HG03066 (cell line): ENCODE measurements around the gene MCRIP1.

Experiments
- ATAC-seq: cut with Tn5 transposase; IDR thresholded peaks from one replicate; pipeline ENCODE4 v1.9.1; 2021; ENCODE audit warnings: low read depth; ENCODE audit not compliant: unreplicated experiment

MCRIP1 gene

GRCh38 chr17:81822996-81823819 is 9.9 kb downstream of the MCRIP1 start:
- ATAC-seq: no peak

DNA sequence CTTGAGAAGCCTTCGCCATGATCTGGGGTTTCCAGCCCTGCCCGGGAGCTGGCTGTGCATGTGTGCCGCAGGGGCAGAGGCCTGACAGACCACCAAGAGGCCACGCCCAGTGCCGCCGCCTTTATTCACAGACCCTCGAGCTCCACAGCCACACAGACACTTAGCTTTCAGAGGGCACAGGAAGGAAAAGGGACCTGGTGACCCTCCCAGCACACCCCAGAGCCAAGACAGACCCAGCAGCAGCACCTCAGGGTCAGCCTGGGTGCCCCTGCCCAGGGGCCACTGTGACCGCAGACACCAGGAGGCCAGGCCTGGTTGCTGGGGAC is 10.8 kb downstream of the MCRIP1 start:
- ATAC-seq: no peak

DNA sequence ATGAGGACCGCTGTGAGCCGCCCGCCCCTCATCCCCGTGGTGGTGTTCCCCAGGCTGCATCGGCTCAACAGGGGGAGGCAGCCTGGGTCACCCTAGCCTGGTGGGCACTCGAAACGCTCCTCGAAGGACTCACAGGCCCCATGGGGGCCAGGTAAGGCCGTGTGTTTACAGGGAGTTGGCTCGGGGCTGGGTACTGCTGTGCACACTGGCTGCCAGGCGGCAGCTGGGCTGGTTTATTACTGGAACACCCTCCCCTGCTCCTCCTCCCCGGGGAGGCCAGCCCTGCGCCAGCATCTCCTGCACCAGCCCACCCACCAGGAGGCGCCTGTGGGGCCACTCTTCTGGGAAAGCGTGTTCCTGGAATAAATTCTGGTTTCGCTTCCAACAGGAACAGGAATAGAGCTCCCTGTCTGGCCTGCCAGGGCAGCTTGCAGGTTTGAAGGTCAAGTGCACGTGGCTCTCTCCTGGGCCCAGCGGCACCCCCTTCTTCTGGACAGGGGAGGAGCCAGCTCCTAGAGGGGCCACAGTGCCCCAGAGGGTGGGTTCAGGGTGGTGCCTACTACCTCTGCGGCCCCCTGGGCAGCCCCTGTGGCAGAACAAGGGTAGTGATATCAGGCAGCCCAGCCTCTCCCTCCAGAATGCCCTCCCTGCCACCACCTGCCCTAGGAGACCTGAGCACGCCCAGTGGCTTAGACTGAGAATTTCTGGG is 11.3 kb downstream of the MCRIP1 start:
- no peak for ATAC-seq

DNA sequence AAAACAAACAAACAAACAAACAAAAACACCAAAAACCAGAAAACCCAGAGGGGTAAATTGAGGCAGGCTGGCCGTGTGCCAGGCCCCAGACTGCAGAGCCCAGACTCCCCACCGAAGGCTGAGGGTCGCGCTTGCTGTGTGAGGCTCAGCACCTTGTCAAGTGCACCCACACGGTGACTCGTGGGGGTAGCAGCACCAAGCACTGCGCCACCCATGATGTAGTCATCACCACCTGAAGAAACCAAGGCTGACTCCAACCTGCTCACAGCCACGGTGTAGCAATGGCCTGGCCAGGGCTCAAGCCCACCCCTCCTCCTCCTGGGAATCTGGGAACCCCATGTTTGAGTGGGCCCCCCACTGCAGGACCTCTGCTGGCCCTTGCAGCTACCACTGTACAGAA is 11.9 kb downstream of the MCRIP1 start:
- ATAC-seq: no peak

DNA sequence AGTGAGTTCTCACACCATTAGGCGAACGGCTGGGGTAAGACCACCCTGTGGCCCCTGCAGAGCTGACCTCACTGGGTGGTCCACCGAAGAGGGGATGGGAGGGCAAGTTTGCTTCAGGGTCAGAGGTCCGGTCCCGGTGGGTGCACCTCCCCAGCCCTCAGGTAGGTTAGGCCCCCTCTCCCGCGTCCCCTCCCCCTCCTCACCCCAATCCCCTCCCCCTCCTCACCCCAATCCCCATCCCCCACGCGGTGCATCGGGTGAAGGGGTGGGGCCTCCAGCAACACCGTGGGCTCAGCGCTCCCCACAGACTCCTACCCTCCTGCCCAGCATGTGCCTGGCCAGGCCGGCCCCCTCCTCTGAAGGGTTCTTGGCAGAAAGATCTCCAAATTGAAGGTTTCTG is 13.4 kb downstream of the MCRIP1 start:
- ATAC-seq: no peak

GRCh38 chr17:81817758-81818147 is 15.3 kb downstream of the MCRIP1 start:
- ATAC-seq: no peak

DNA sequence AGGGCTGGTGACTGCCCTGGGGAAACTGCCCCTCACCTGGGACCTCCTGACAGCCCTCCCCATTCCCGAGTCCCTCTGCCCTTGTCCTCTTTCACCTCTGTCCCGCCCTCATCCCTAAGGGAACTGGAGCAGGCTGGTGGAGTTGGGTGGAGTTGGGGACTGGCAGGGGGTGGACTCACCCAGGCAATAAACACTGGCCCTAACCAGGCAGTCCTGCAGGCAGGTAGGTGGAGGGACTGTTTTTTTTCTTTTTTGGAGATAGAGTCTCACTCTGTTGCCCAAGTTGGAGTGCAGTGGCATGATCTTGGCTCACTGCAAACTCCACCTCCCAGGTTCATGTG is 17.5 kb downstream of the MCRIP1 start:
- ATAC-seq: no peak

DNA sequence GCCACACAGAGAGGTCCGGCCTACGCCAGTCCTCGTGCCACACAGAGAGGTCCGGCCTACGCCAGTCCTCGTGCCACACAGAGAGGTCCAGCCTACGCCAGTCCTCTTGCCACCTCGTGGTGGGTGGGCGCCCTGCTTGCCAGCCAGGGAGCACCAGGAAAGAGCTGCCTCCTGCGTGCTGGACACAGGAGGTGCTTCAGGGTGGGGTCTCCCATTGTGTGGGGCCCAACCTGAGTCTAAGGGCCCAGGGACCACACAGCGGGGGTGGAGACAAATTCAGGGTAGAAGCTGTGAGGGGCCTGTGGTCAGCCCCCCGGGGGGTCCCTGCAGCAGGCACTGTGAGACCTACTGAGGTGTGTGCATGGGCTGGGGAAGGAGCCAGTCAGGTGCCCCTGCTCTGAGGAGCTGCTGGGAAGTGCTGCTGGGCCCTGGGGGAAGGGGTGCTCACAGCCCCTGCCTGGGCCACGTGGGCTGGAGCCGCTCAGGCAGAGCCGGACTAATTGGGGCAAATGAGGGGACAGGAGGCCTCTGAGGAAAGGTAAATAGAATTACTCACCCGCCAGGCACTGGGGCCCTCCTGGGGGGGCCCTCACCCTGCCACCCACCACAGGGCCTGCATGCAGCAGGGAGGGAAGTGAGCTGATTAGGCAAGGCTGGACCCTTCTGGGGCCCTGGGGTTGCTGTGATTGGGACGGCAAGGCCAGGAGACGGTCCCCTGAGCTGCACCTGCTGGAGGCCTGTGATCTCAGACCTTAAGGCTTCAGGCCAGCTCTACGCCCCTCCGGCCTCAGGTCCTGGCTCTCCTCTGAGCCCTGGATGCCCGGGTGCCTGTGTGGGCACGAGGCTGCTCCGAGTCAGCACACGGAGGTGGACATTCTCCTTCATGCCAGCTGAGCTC is 18.1 kb downstream of the MCRIP1 start:
- ATAC-seq: no peak

GRCh38 chr17:81813861-81814683 is 19.0 kb downstream of the MCRIP1 start:
- no peak for ATAC-seq

- ATAC-seq: no peak
Observed at GRCh38 chr17:81813371-81813684, 19.8 kb downstream of the MCRIP1 start.

GRCh38 chr17:81812571-81813370 is 20.3 kb downstream of the MCRIP1 start:
- ATAC-seq: no peak

DNA sequence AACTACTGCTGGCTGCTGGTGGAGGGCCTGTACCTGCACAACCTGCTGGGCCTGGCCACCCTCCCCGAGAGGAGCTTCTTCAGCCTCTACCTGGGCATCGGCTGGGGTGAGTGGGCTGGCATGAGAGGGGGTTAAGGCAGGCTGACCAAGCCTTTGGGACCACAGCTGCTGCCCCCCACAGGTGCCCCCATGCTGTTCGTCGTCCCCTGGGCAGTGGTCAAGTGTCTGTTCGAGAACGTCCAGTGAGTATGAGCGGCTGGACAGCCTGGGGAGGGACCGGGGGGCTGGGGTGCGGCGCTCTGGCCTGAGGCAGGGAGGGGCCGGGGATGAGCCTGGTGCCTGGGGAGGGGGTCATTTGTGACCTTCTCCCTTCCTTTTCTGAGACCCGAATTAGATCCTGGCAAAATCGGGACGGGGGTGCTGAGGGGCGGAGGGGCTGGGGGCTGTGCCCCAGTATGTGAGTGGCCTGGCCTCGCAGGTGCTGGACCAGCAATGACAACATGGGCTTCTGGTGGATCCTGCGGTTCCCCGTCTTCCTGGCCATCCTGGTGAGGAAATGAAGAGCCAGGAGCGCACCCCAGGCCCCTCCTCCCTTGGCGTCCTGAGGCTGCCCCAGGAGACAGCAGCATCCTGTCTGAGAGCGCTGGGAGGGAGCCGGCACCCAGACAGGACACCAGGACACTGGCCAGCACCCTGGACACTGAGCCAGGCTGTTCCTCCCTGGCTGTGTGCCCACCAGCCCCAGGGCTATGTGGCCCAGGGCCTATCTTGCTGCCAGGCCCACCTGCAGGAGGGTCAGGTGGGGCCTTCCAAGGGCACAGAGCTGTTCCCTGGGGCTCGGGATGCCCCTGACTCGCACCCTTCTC is 21.2 kb downstream of the MCRIP1 start:
- ATAC-seq: no peak

DNA sequence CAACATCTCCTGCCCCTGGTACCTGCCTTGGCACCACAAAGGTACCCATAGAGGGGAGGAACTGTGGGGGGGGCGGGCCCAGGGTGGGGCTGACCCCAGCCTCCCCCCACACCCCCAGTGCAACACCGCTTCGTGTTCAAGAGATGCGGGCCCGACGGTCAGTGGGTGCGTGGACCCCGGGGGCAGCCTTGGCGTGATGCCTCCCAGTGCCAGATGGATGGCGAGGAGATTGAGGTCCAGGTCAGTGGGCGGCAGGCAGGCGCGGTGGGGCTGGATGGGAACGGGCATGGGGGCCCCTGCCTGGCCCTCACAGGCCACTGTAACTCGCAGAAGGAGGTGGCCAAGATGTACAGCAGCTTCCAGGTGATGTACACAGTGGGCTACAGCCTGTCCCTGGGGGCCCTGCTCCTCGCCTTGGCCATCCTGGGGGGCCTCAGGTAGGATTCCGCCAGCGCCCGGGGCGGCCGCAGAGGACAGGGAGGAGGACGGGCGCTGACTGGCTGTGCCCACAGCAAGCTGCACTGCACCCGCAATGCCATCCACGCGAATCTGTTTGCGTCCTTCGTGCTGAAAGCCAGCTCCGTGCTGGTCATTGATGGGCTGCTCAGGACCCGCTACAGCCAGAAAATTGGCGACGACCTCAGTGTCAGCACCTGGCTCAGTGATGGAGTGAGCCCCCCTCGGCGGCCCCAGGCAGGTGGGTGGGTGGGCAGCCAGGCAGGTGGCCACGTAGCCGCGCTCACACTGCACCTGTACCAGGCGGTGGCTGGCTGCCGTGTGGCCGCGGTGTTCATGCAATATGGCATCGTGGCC is 22.0 kb downstream of the MCRIP1 start:
- ATAC-seq: no peak

GRCh38 chr17:81810476-81810875 is 22.6 kb downstream of the MCRIP1 start:
- ATAC-seq: no peak

GRCh38 chr17:81809556-81809998 is 23.5 kb downstream of the MCRIP1 start:
- ATAC-seq: no peak

- ATAC-seq: no peak
Observed at GRCh38 chr17:81808778-81809555, 24.1 kb downstream of the MCRIP1 start.

- ATAC-seq: no peak
Observed at GRCh38 chr17:81807839-81808238, 25.3 kb downstream of the MCRIP1 start.
